KMS-11 (cell line): Measurements from ENCODE around the gene WBP1L.
"Not testable (repeated sequence)": the region's sequence is repeated elsewhere in the genome, so short reads cannot be mapped to it uniquely, and the experiment has no call there.

ENCODE experiments used
- H2AFZ ChIP-seq: fragments of 200-600 bp; sonication (generic); 2 replicates; pipeline ENCODE4 v1.6.1; 2016; ENCODE audit warnings: antibody characterized with exemption, mixed run types, low read depth
- H3K27ac ChIP-seq: fragments of 200-600 bp; sonication (generic); 2 replicates; pipeline ENCODE4 v1.6.1; 2016; ENCODE audit warnings: mild to moderate bottlenecking, mixed run types
- H3K27me3 ChIP-seq: fragments of 200-600 bp; sonication (generic); 2 replicates; pipeline ENCODE4 v1.6.1; 2017; ENCODE audit warnings: mild to moderate bottlenecking, low read depth, mixed run types, moderate library complexity; ENCODE audit not compliant: insufficient read depth
- H3K36me3 ChIP-seq: fragments of 200-600 bp; sonication (generic); 2 replicates; pipeline ENCODE4 v1.6.1; 2017; ENCODE audit warnings: mild to moderate bottlenecking, mixed run types; ENCODE audit not compliant: insufficient read depth
- H3K4me1 ChIP-seq: fragments of 200-600 bp; sonication (generic); 2 replicates; pipeline ENCODE4 v1.6.1; 2016; ENCODE audit warnings: mild to moderate bottlenecking, low read depth, mixed run types; ENCODE audit not compliant: poor library complexity, severe bottlenecking
- H3K4me2 ChIP-seq: fragments of 200-600 bp; sonication (generic); 2 replicates; pipeline ENCODE4 v1.7.0; 2016; ENCODE audit warnings: mild to moderate bottlenecking, mixed run types
- H3K4me3 ChIP-seq: fragments of 200-600 bp; sonication (generic); IDR thresholded peaks from 2 replicates; pipeline ENCODE4 v1.6.1; 2017; ENCODE audit warnings: low read depth, low read length, mixed read lengths; ENCODE audit not compliant: insufficient read depth
- H3K79me2 ChIP-seq: fragments of 200-600 bp; sonication (generic); 2 replicates; pipeline ENCODE4 v1.6.1; 2016; ENCODE audit warnings: low read depth, mixed run types; ENCODE audit not compliant: insufficient read depth
- H3K9ac ChIP-seq: fragments of 200-600 bp; sonication (generic); 2 replicates; pipeline ENCODE4 v1.6.1; 2016; ENCODE audit warnings: mild to moderate bottlenecking, mixed run types
- H4K20me1 ChIP-seq: fragments of 200-600 bp; sonication (generic); 2 replicates; pipeline ENCODE4 v1.6.1; 2016; ENCODE audit warnings: mild to moderate bottlenecking, mixed run types; ENCODE audit not compliant: insufficient read depth
- CTCF ChIP-seq: fragments of 200-600 bp; sonication (generic); conservative IDR thresholded peaks from 2 replicates; pipeline ENCODE4 v1.6.1; 2017; ENCODE audit warnings: low read depth, mild to moderate bottlenecking, antibody characterized with exemption, low read length, moderate library complexity, mixed read lengths

Gene WBP1L

GRCh38 chr10:102845352-102845902 lies 101.7 kb downstream of the WBP1L start:
- Histone ChIP-seq H4K20me1 (no peaks in the 10 kb centered on the region), H3K4me2 (no peak overlapping the region), H3K4me3 (no peak overlapping the region), H2AFZ (no peak overlapping the region), H3K79me2 (no peaks in the 10 kb centered on the region), H3K27ac (no peak overlapping the region), H3K4me1 (no peaks in the 10 kb centered on the region), H3K9ac (no peak overlapping the region), H3K27me3 (no peaks in the 10 kb centered on the region), H3K36me3 (no peaks in the 10 kb centered on the region)
- no peak for TF ChIP-seq CTCF

GRCh38 chr10:102850025-102850518 lies 106.3 kb downstream of the WBP1L start:
- H3K9ac ChIP-seq = no peak overlapping the region
- no peaks in the 10 kb centered on the region for H4K20me1 ChIP-seq
- H2AFZ ChIP-seq = no peak overlapping the region
- H3K4me1 ChIP-seq = peaks cover 10% of the 10 kb centered on the region
- no peak overlapping the region for H3K27ac ChIP-seq
- no peaks in the 10 kb centered on the region for H3K36me3 ChIP-seq
- TF ChIP-seq CTCF = no peak
- no peak overlapping the region for H3K4me3 ChIP-seq
- no peak overlapping the region for H3K4me2 ChIP-seq
- no peaks in the 10 kb centered on the region for H3K27me3 ChIP-seq
- H3K79me2 ChIP-seq = peaks cover 1% of the 10 kb centered on the region; the same call in 1 of the 2 replicates

- H4K20me1 ChIP-seq, H3K27ac ChIP-seq, H3K36me3 ChIP-seq, H3K79me2 ChIP-seq, H3K4me3 ChIP-seq, H3K27me3 ChIP-seq, H3K9ac ChIP-seq, H2AFZ ChIP-seq, H3K4me2 ChIP-seq: not testable (repeated sequence)
- peaks cover 12% of the 10 kb centered on the region for H3K4me1 ChIP-seq
These were observed 109.5 kb downstream of the WBP1L start for GRCh38 chr10:102853237-102853636.

- H2AFZ ChIP-seq, H3K36me3 ChIP-seq: not testable (repeated sequence)
These were observed 112.1 kb downstream of the WBP1L start for GRCh38 chr10:102855731-102856436.

GRCh38 chr10:102856758-102857424 lies 113.1 kb downstream of the WBP1L start:
- no peak for TF ChIP-seq CTCF
- H2AFZ ChIP-seq = no peak overlapping the region
- no peaks in the 10 kb centered on the region for H4K20me1 ChIP-seq
- no peak overlapping the region for H3K4me3 ChIP-seq
- no peak overlapping the region for H3K9ac ChIP-seq
- H3K27ac ChIP-seq = no peak overlapping the region
- H3K36me3 ChIP-seq = no peaks in the 10 kb centered on the region
- peaks cover 5% of the 10 kb centered on the region; the same call in 1 of the 2 replicates for H3K79me2 ChIP-seq
- no peak overlapping the region for H3K4me2 ChIP-seq
- H3K4me1 ChIP-seq = peaks cover 12% of the 10 kb centered on the region
- no peaks in the 10 kb centered on the region for H3K27me3 ChIP-seq

More at GRCh38 chr10:102855731-102856436, 112.1 kb downstream of the WBP1L start:
- not testable (repeated sequence) for H3K9ac ChIP-seq, H3K79me2 ChIP-seq, H3K4me3 ChIP-seq, H3K27ac ChIP-seq, H4K20me1 ChIP-seq, H3K4me2 ChIP-seq, H3K27me3 ChIP-seq
- peaks cover 12% of the 10 kb centered on the region for H3K4me1 ChIP-seq
